ENCODE results near the gene CCDC102B.

CCDC102B gene

GRCh38 chr18:68840554-68841263, 42.8 kb downstream of the CCDC102B start:
- Histone ChIP-seq H3K4me3 (ENCODE audit: low read length) (no peak overlapping the region), H3K4me1 (ENCODE audit: control insufficient read depth, low read length) (no peaks in the 10 kb centered on the region), H3K9me2 (replicated peaks; ENCODE audit: control insufficient read depth, low read length) (no peaks in the 10 kb centered on the region), H3K9me3 (ENCODE audit: control insufficient read depth, insufficient read depth, low read length) (no peaks in the 10 kb centered on the region), H3K27ac (ENCODE audit: low read depth, low read length) (no peak overlapping the region), H3K36me3 (ENCODE audit: control insufficient read depth, low read length) (no peaks in the 10 kb centered on the region), H4K20me1 (ENCODE audit: control insufficient read depth, insufficient read depth, low read depth, low read length) (no peaks in the 10 kb centered on the region), H3K4me2 (ENCODE audit: low read length) (no peak overlapping the region), H3F3A (ENCODE audit: control insufficient read depth, insufficient read depth) (no peaks in the 10 kb centered on the region), H3K27me3 (ENCODE audit: control insufficient read depth, low read length) (no peaks in the 10 kb centered on the region), H3K79me2 (ENCODE audit: control insufficient read depth, low read length) (no peaks in the 10 kb centered on the region)
- TF ChIP-seq EZH2phosphoT487 (IDR thresholded peaks at IDR 0.05; ENCODE audit: borderline replicate concordance, low read length) (no peak), CTCF (IDR thresholded peaks at IDR 0.05; ENCODE audit: low read depth, low read length, poor library complexity, severe bottlenecking) (no peak)

GRCh38 chr18:68841301-68841700, 43.4 kb downstream of the CCDC102B start:
- no peak overlapping the region for H3K27ac ChIP-seq (ENCODE audit: low read depth, low read length)
- H3F3A ChIP-seq (ENCODE audit: control insufficient read depth, insufficient read depth) = no peaks in the 10 kb centered on the region
- no peaks in the 10 kb centered on the region for H3K79me2 ChIP-seq (ENCODE audit: control insufficient read depth, low read length)
- no peak overlapping the region for H3K4me2 ChIP-seq (ENCODE audit: low read length)
- H3K4me1 ChIP-seq (ENCODE audit: control insufficient read depth, low read length) = no peaks in the 10 kb centered on the region
- TF ChIP-seq CTCF (IDR thresholded peaks at IDR 0.05; ENCODE audit: low read depth, low read length, poor library complexity, severe bottlenecking) = no peak
- no peak for TF ChIP-seq EZH2phosphoT487 (IDR thresholded peaks at IDR 0.05; ENCODE audit: borderline replicate concordance, low read length)
- H4K20me1 ChIP-seq (ENCODE audit: control insufficient read depth, insufficient read depth, low read depth, low read length) = no peaks in the 10 kb centered on the region
- no peaks in the 10 kb centered on the region for H3K9me2 ChIP-seq (replicated peaks; ENCODE audit: control insufficient read depth, low read length)
- no peaks in the 10 kb centered on the region for H3K9me3 ChIP-seq (ENCODE audit: control insufficient read depth, insufficient read depth, low read length)
- no peak overlapping the region for H3K4me3 ChIP-seq (ENCODE audit: low read length)
- H3K27me3 ChIP-seq (ENCODE audit: control insufficient read depth, low read length) = no peaks in the 10 kb centered on the region
- no peaks in the 10 kb centered on the region for H3K36me3 ChIP-seq (ENCODE audit: control insufficient read depth, low read length)

- Histone ChIP-seq H3K79me2 (ENCODE audit: control insufficient read depth, low read length) (no peaks in the 10 kb centered on the region), H3K4me3 (ENCODE audit: low read length) (no peak overlapping the region), H4K20me1 (ENCODE audit: control insufficient read depth, insufficient read depth, low read depth, low read length) (no peaks in the 10 kb centered on the region), H3K9me2 (replicated peaks; ENCODE audit: control insufficient read depth, low read length) (no peaks in the 10 kb centered on the region), H3K4me2 (ENCODE audit: low read length) (no peak overlapping the region), H3K36me3 (ENCODE audit: control insufficient read depth, low read length) (no peaks in the 10 kb centered on the region), H3F3A (ENCODE audit: control insufficient read depth, insufficient read depth) (no peaks in the 10 kb centered on the region), H3K9me3 (ENCODE audit: control insufficient read depth, insufficient read depth, low read length) (no peaks in the 10 kb centered on the region), H3K4me1 (ENCODE audit: control insufficient read depth, low read length) (no peaks in the 10 kb centered on the region), H3K27me3 (ENCODE audit: control insufficient read depth, low read length) (no peaks in the 10 kb centered on the region), H3K27ac (ENCODE audit: low read depth, low read length) (no peak overlapping the region)
- no peak for TF ChIP-seq EZH2phosphoT487 (IDR thresholded peaks at IDR 0.05; ENCODE audit: borderline replicate concordance, low read length)
- TF ChIP-seq CTCF (IDR thresholded peaks at IDR 0.05; ENCODE audit: low read depth, low read length, poor library complexity, severe bottlenecking) = no peak
Observed at GRCh38 chr18:68842951-68843350, 45.1 kb downstream of the CCDC102B start.
